ENCODE results near the gene TMEM61. TPM values are rescaled to one million over a fixed set of nuclear protein-coding genes. Genes with fewer than 3 reads are reported as not detected.

Gene TMEM61
- total RNA-seq, 1 experiment from 2014 or later = 1.0 TPM

DNA sequence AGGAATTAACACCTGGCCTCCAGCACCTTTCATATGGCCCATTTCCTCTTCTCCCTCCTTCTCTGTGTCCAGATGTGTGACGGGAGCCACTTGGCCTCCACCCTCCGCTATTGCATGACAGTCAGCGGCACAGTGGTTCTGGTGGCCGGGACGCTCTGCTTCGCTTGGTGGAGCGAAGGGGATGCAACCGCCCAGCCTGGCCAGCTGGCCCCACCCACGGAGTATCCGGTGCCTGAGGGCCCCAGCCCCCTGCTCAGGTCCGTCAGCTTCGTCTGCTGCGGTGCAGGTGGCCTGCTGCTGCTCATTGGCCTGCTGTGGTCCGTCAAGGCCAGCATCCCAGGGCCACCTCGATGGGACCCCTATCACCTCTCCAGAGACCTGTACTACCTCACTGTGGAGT, 5.6 kb downstream of the TMEM61 start:
- H3K36me3 ChIP-seq (replicated peaks; ENCODE audit: control insufficient read depth, insufficient read depth, low read length) = no peaks in the 10 kb centered on the region
- H3K27me3 ChIP-seq (ENCODE audit: control insufficient read depth, insufficient read depth, low read length) = peaks cover 5% of the 10 kb centered on the region
- DNase-seq = peak; percentile 44
- H3K4me3 ChIP-seq (ENCODE audit: insufficient read depth, low read depth, low read length) = no peak overlapping the region

DNA sequence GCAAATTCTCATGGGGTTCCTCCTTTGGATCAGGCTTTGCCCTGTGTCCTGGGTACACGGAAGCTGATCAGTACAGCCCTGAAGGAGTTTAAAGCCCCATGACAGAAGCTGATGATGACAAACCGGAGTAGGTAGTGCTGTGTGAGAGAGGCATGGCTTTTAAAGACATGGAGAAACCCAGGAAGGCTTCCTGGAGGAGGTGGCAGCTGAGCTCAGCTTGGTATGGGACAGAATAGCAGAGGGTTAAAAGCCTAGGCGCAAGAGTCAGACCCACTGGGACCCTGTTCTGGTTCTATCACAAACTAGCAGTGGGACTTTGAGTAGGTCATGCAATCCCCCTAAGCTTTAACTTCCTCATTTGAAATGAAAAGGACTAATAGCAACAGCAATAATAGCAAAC, 6.1 kb downstream of the TMEM61 start:
- H3K36me3 ChIP-seq (replicated peaks; ENCODE audit: control insufficient read depth, insufficient read depth, low read length) = no peaks in the 10 kb centered on the region
- DNase-seq = no peak
- H3K4me3 ChIP-seq (ENCODE audit: insufficient read depth, low read depth, low read length) = no peak overlapping the region
- peaks cover under 1% of the 10 kb centered on the region for H3K27me3 ChIP-seq (ENCODE audit: control insufficient read depth, insufficient read depth, low read length)

DNA sequence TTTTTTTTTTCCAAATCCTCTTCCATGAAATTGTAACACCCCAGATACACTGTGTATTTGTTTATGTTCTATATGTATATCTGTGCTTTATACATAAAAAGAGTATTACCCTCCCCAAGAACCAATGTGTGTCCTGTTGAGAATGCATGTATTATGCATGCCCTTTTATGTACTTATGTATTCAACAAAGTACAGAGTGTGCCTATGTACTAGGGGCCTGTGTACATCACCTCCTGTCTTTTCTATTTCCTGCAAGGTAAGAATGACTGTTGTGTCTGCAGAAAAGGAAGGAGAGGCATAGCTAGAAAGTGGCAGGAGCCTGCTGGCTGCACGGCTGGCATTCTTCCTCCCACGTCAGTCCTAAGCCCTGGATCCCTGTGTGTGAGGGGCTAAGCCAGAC, 7.0 kb downstream of the TMEM61 start:
- no peak for DNase-seq

DNA sequence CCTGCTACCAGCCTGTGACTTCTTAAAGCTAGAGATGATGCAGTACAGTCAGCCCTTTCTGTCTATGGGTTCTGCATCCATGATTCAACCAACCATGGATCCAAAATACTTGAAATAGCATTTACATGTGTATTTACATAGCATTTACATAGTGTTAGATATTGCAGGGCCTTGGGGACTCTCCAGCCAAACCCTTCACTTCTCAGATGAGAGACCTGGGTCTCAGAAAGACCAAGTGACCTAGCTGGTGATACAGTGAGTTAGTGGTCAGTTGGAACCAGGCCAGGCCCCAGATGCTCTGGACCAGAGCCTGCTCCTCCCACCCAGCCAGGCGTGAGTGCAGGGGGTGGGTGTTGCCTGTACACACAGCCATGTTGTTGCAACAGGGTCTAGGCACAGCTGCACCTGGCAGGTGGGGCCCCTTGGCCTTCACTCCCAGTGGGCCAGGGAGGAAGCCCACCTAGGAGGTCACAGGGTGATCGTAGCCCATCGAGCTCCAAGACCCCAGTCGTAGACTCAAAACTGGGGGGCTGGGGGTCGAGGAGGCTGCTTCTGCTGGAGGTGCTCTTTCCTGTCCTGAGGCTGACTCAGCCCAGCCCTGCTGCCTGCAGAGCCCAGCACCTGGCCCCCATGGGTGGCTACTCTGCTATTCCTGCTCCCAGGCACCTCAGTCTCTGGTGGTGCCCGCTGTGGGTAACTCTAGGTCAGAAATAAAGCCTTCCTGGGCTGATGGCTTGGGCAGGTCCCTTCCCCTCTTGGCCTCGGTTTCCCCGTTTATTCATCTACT, 7.7 kb downstream of the TMEM61 start:
- peak; percentile 23 for DNase-seq
- Histone ChIP-seq H3K4me3 (ENCODE audit: insufficient read depth, low read depth, low read length) (no peak overlapping the region), H3K27me3 (ENCODE audit: control insufficient read depth, insufficient read depth, low read length) (no peaks in the 10 kb centered on the region), H3K36me3 (replicated peaks; ENCODE audit: control insufficient read depth, insufficient read depth, low read length) (no peaks in the 10 kb centered on the region)

More for the DNA sequence above, 7.0 kb downstream of the TMEM61 start:
- Histone ChIP-seq H3K36me3 (replicated peaks; ENCODE audit: control insufficient read depth, insufficient read depth, low read length) (no peaks in the 10 kb centered on the region), H3K4me3 (ENCODE audit: insufficient read depth, low read depth, low read length) (no peak overlapping the region), H3K27me3 (ENCODE audit: control insufficient read depth, insufficient read depth, low read length) (no peaks in the 10 kb centered on the region)

DNA sequence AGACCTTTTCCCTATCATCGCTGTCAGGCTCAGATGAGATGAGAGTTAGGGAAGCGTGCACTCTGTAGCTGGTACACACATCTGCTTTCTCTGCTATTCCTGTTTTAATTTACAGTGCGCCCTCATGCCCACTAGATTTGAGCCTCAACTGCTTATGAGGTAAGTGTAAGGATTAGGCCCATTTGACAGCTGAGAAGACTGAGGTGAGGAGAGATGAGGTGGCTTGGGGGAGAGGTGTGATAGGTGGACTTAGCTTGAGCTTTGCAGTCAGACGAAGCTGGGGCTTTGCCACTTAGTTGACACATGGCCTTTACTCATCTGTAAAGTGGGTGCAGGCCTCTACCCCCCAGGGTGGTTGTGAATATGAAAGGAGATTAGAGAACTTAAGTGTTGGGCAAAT, 8.5 kb downstream of the TMEM61 start:
- no peaks in the 10 kb centered on the region for H3K36me3 ChIP-seq (replicated peaks; ENCODE audit: control insufficient read depth, insufficient read depth, low read length)
- DNase-seq = no peak
- H3K4me3 ChIP-seq (ENCODE audit: insufficient read depth, low read depth, low read length) = no peak overlapping the region
- no peaks in the 10 kb centered on the region for H3K27me3 ChIP-seq (ENCODE audit: control insufficient read depth, insufficient read depth, low read length)

DNA sequence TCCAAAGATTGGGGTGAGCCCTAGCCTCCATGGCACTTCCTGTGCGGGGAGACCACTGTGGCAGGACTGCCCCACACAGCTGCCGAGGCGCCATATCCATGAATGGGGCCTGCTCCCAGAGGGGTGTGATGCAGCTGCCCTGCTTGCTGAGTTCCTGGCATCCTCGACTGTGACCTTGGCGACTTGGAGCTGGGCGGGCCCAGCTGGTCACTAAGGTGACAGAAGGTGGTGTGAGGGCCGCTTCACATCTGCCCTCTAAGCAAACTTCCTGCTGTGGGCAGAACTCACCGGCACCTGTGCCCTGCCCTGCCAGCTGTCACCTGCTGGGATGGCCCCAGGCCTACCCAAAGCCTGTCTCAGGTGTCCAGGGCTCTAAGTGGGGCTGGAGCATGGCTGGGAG, 9.0 kb downstream of the TMEM61 start:
- peaks cover 3% of the 10 kb centered on the region for H3K27me3 ChIP-seq (ENCODE audit: control insufficient read depth, insufficient read depth, low read length)
- no peak overlapping the region for H3K4me3 ChIP-seq (ENCODE audit: insufficient read depth, low read depth, low read length)
- DNase-seq = no peak
- H3K36me3 ChIP-seq (replicated peaks; ENCODE audit: control insufficient read depth, insufficient read depth, low read length) = no peaks in the 10 kb centered on the region

DNA sequence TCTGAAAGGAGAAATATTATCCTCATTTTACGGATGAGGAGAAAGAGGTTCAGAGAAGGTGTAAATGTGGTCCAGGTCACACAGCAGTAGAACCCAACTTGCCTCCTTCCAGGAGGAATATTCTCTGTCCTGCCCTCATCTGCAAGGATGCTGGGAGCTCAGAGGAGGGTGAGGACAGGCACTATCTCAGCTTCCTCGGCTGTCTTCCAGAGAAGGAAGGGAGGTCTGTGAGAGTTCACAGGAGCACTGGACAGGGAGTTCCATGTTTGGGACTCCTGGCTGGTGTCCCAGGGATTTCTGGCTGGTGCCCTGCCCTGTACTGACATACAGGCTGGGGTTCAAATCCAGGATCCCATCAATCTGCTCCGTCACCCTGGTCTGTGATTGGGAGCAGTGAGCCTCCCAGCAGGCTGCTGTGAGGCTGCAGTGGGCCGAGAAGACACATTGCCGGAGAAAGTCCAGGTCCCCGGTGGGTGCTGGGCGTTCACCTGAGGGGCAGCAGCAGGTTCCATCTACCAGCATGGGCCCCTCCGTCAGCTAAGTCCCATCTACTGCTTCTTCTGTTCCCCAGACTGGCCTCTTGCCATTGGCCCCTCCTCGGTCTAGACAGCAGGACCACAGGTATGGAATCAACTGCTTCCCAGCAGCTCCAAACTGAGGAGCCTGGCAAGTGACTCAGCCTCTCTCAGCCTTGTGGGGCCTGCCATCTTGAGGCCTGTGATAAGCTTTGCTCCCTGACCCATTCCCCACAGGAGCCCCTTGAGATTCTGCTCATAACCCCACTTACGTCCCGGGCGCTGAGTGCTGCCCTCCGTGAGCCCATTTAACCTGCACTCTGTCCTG, 9.8 kb downstream of the TMEM61 start:
- Histone ChIP-seq H3K36me3 (replicated peaks; ENCODE audit: control insufficient read depth, insufficient read depth, low read length) (no peaks in the 10 kb centered on the region), H3K27me3 (ENCODE audit: control insufficient read depth, insufficient read depth, low read length) (peaks cover 3% of the 10 kb centered on the region), H3K4me3 (ENCODE audit: insufficient read depth, low read depth, low read length) (no peak overlapping the region)
- no peak for DNase-seq

DNA sequence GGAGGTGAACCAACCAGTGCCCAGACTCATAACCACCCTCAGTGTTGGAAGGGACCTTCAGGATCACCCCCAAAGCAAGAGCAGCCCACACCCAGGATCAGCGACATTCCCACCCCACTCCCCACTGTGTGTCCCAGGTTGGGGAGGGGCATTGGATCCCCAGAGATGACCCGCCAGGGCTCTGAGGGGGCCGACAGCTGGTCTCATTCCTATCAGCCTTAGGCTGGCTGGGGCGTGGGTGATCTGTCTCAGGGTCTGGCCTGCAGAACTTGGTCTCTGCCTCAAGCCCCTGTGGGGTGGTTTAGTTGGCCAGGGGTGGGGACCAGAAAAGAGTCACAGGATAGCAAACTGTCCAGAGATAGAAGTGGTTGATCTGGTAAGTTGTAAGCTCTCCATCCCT, 10.5 kb downstream of the TMEM61 start:
- no peak for DNase-seq
- no peak overlapping the region for H3K4me3 ChIP-seq (ENCODE audit: insufficient read depth, low read depth, low read length)
- H3K36me3 ChIP-seq (replicated peaks; ENCODE audit: control insufficient read depth, insufficient read depth, low read length) = no peaks in the 10 kb centered on the region
- peaks cover 4% of the 10 kb centered on the region for H3K27me3 ChIP-seq (ENCODE audit: control insufficient read depth, insufficient read depth, low read length)

DNA sequence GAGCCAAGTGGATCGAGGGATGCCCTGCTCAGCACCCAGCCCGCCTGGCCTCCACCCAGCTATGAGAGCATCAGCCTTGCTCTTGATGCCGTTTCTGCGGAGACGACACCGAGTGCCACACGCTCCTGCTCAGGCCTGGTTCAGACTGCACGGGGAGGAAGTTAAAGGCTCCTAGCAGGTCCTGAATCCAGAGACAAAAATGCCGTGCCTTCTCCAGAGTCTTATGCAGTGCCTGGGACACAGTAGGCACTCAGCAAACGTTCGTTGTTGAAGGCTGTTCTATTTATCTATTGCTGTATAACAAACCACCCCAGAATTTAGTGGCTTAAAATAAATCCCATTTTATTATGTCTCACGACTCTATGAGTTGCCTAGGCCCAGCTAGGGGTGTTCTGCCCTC, 11.5 kb downstream of the TMEM61 start:
- Histone ChIP-seq H3K4me3 (ENCODE audit: insufficient read depth, low read depth, low read length) (no peak overlapping the region), H3K36me3 (replicated peaks; ENCODE audit: control insufficient read depth, insufficient read depth, low read length) (no peaks in the 10 kb centered on the region), H3K27me3 (ENCODE audit: control insufficient read depth, insufficient read depth, low read length) (peaks cover 12% of the 10 kb centered on the region)
- DNase-seq = no peak

DNA sequence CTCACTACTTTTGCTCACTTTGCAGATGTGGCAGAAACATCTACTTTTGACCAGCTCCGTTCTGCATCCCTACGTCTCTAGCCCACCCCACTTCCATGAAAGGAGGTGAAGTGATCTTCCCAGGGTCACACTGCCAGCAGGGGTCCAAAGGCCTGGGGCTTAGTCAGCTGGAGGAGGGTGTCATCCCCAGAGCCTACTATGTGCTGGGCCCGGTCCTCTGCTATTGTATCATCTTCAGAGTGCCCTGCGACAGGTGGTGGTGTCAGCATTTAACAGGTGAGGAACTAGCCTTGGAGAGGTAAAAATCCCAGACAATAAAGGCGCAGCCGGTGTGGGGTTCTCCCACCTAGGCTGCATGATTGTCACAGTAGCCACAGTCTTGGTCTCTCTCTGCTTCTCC, 12.7 kb downstream of the TMEM61 start:
- Histone ChIP-seq H3K4me3 (ENCODE audit: insufficient read depth, low read depth, low read length) (no peak overlapping the region), H3K36me3 (replicated peaks; ENCODE audit: control insufficient read depth, insufficient read depth, low read length) (no peaks in the 10 kb centered on the region), H3K27me3 (ENCODE audit: control insufficient read depth, insufficient read depth, low read length) (peaks cover 21% of the 10 kb centered on the region)
- DNase-seq = no peak

DNA sequence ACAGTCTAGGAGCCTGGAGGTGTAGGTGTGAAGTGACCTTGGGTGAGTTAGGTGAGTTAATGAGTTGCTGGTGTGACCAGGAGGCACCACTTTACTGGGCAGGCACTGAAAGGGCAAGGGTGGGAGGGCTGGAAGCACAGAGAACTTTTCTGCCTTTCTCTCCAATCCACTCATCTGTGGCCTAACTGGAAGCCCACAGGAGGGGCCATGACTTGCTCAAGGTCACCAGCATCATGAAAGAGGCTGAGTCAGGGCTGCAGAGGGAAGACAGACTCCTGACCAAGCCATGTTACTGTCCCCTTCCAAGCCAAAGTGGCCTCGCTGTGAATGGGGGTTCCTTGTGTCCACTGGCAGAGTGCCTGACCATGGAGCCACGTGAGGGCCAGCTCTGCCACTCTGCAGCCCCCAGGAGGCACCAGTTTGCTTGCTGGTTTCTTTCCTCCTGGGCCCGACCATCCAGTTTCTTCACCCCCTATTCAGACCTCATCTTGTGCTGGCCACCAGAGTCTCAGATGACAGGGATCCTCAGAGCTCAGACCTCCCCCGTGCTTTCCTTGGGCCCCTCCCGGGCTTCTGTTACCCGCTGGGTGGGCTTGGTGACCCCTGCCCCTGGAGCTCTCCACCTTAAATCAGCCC, 14.0 kb downstream of the TMEM61 start:
- peaks cover 32% of the 10 kb centered on the region for H3K27me3 ChIP-seq (ENCODE audit: control insufficient read depth, insufficient read depth, low read length)
- H3K4me3 ChIP-seq (ENCODE audit: insufficient read depth, low read depth, low read length) = no peak overlapping the region
- H3K36me3 ChIP-seq (replicated peaks; ENCODE audit: control insufficient read depth, insufficient read depth, low read length) = no peaks in the 10 kb centered on the region
- peak; percentile 56 for DNase-seq

DNA sequence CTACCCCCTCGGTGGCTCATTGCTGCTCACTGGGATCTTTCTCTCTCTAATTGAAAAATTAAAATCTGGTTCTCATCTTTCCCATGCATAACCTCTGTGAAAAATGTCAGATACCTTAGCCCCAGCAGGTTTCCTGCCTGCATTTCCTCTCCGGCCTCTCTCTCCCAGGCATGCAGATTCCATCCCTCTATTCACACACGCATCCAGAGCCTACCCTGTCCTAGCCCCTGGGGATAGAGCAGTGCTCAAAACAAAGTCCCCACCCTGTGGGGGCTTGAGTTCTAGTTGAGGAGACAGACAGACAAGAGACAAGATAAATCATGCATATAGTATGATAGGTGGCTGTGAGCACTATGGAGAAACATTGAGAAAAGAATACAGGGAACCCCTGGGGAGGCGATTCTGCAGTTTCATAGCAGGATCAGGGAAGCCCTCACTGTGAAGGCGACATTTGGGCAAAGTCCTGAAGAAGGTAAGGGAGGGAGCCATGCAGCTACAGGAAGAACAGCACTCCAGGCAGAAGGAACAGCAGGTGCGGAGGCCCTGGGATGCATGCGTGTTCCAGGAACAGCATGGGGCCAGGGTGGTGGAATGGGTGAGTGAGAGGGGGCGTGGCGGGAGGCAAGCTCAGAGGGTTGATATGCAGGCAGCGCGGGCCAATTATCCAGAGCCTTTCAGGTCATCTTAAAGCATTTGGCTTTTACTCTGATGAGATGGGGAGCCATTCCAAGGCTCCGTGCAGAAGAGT, 14.8 kb downstream of the TMEM61 start:
- Histone ChIP-seq H3K4me3 (ENCODE audit: insufficient read depth, low read depth, low read length) (no peak overlapping the region), H3K36me3 (replicated peaks; ENCODE audit: control insufficient read depth, insufficient read depth, low read length) (no peaks in the 10 kb centered on the region), H3K27me3 (ENCODE audit: control insufficient read depth, insufficient read depth, low read length) (peaks cover 34% of the 10 kb centered on the region)
- peak; percentile 70 for DNase-seq

DNA sequence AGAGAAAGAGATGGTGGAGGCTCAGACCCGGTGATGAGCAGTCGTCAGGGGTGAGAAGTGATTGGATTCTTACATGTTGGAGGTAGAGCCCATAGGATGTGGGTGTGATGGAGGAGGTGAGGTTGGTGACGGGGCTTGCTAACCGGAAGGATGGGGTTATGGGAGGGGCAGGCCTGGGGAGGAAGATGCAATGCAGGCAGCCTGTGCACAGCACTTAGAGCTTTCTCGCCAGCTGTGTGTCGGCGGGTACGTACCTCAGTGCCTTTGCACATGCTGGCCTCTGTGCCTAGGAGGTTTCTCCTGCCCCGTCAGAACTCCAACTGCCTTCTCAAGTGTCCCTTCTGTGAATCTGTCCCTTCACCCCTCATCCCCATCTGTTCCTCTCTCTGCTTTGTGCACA, 15.4 kb downstream of the TMEM61 start:
- Histone ChIP-seq H3K27me3 (ENCODE audit: control insufficient read depth, insufficient read depth, low read length) (peaks cover 37% of the 10 kb centered on the region), H3K4me3 (ENCODE audit: insufficient read depth, low read depth, low read length) (no peak overlapping the region), H3K36me3 (replicated peaks; ENCODE audit: control insufficient read depth, insufficient read depth, low read length) (no peaks in the 10 kb centered on the region)
- DNase-seq = no peak

DNA sequence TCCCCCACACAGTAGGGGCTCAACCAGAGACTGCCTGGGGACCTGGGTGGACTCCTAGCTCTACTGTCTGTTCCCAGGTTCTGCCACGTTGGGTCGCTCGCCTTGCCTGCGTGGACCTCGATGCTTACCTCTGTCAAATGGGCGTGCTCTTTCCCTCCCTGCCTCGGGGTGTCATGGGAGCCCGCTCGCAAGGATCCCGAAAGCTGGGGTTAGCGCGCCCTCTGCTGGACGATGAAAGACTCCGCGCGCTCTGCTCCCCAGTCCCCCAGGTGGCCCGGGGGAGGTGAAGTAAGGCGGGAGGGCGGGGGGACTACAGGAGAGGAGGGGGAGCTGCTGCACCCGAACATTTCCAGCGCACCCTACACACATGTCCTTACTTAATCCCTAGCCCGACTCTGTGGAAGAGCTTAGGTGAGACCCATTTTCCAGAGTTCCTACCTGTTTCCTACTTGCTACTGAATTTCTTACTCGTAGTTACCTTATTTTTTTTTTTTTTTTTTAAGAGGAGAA, 16.0 kb downstream of the TMEM61 start:
- Histone ChIP-seq H3K27me3 (ENCODE audit: control insufficient read depth, insufficient read depth, low read length) (peaks cover 40% of the 10 kb centered on the region), H3K4me3 (ENCODE audit: insufficient read depth, low read depth, low read length) (peak overlapping the region; percentile 42), H3K36me3 (replicated peaks; ENCODE audit: control insufficient read depth, insufficient read depth, low read length) (no peaks in the 10 kb centered on the region)
- DNase-seq = peak; percentile 98

All from H7 (cell line).